HG03432 (cell line): Measurements from ENCODE around the gene YKT6.
"Not testable (repeated sequence)": the region's sequence is repeated elsewhere in the genome, so short reads cannot be mapped to it uniquely, and the experiment has no call there.

ENCODE experiments used
- ATAC-seq: cut with Tn5 transposase; IDR thresholded peaks from one replicate; pipeline ENCODE4 v1.9.1; 2021; ENCODE audit warnings: mild to moderate bottlenecking, moderate library complexity; ENCODE audit not compliant: unreplicated experiment

Gene YKT6

GRCh38 chr7:44191171-44191570 lies 9.6 kb upstream of the YKT6 start:
- ATAC-seq = no peak

GRCh38 chr7:44193011-44193802 lies 7.6 kb upstream of the YKT6 start:
- no peak for ATAC-seq

GRCh38 chr7:44194069-44194468 lies 6.7 kb upstream of the YKT6 start:
- no peak for ATAC-seq

GRCh38 chr7:44194562-44195145 lies 6.1 kb upstream of the YKT6 start:
- no peak for ATAC-seq

- ATAC-seq = no peak
Measured at GRCh38 chr7:44195889-44196288, 4.9 kb upstream of the YKT6 start.

- ATAC-seq = no peak
Measured at GRCh38 chr7:44196450-44196872, 4.3 kb upstream of the YKT6 start.

- no peak for ATAC-seq
Measured at GRCh38 chr7:44197474-44197873, 3.3 kb upstream of the YKT6 start.

- not testable (repeated sequence) for ATAC-seq
Measured at GRCh38 chr7:44200163-44200562, 615 bp upstream of the YKT6 start.

- ATAC-seq = no peak
Measured at GRCh38 chr7:44201813-44202212, 1.0 kb downstream of the YKT6 start.

- no peak for ATAC-seq
Measured at GRCh38 chr7:44206008-44206407, 5.2 kb downstream of the YKT6 start.

GRCh38 chr7:44208085-44208484 lies 7.3 kb downstream of the YKT6 start:
- no peak for ATAC-seq

GRCh38 chr7:44210107-44210506 lies 9.3 kb downstream of the YKT6 start:
- no peak for ATAC-seq

- no peak for ATAC-seq
Measured at GRCh38 chr7:44211126-44211675, 10.4 kb downstream of the YKT6 start.

GRCh38 chr7:44212018-44212417 lies 11.2 kb downstream of the YKT6 start:
- no peak for ATAC-seq

GRCh38 chr7:44212581-44213184 lies 11.9 kb downstream of the YKT6 start:
- no peak for ATAC-seq

- ATAC-seq = no peak
Measured at GRCh38 chr7:44213206-44213876, 12.6 kb downstream of the YKT6 start.

- no peak for ATAC-seq
Measured at GRCh38 chr7:44213877-44214388, 13.2 kb downstream of the YKT6 start.

- ATAC-seq = no peak
Measured at GRCh38 chr7:44215531-44215930, 14.8 kb downstream of the YKT6 start.

GRCh38 chr7:44216019-44216418 lies 15.2 kb downstream of the YKT6 start:
- no peak for ATAC-seq

GRCh38 chr7:44216521-44217222 lies 15.9 kb downstream of the YKT6 start:
- no peak for ATAC-seq
